Activated CD8-positive, alpha-beta memory T cell treated with anti-CD3 and anti-CD28 coated beads, Interleukin-2, amount 10 ng/mL, durations not matched to agents 7 days and 5 days (primary cell): ENCODE data around the gene THTPA. TPM values are rescaled to one million over a fixed set of nuclear protein-coding genes. Genes with fewer than 3 reads are reported as not detected.

Experiments
- ATAC-seq: fragments of 150-1000 bp; cut with Tn5 transposase; one replicate; pipeline ENCODE4 v1.10.0; 2021; ENCODE audit warnings: moderate library complexity
- CTCF ChIA-PET: fragments of 350-600 bp; sonication (Branson Sonifier 250); formaldehyde crosslinking; loops from one replicate; lab custom pipeline; 2021; ENCODE audit warnings: antibody characterized with exemption; lab: Charles Lee
- DNase-seq: peaks from one replicate; pipeline ENCODE4 v3.0.0-alpha.2; 2020
- H3K27ac Mint-ChIP-seq: one replicate; pipeline ENCODE4 v1.8.0; 2021; ENCODE audit warnings: mild to moderate bottlenecking, mixed read lengths
- H3K27me3 Mint-ChIP-seq: one replicate; pipeline ENCODE4 v1.8.0; 2021; ENCODE audit warnings: mixed read lengths
- H3K36me3 Mint-ChIP-seq: one replicate; pipeline ENCODE4 v1.8.0; 2021; ENCODE audit warnings: mild to moderate bottlenecking, mixed read lengths
- H3K4me1 Mint-ChIP-seq: one replicate; pipeline ENCODE4 v1.8.0; 2021; ENCODE audit warnings: mixed read lengths
- H3K4me3 Mint-ChIP-seq: one replicate; pipeline ENCODE4 v1.8.0; 2021; ENCODE audit warnings: mild to moderate bottlenecking, moderate library complexity, mixed read lengths
- H3K9me3 Mint-ChIP-seq: one replicate; pipeline ENCODE4 v1.8.0; 2022; ENCODE audit warnings: low read depth, mixed read lengths
- total RNA-seq, 2 experiments: library from RNA; stranded (reverse); gene quantifications; one replicate each; pipeline ENCODE4 v1.2.3, GENCODE V29; 2021

The THTPA gene
- total RNA-seq, 2 experiments from 2014 or later: 13.5 to 15.6 TPM

DNA sequence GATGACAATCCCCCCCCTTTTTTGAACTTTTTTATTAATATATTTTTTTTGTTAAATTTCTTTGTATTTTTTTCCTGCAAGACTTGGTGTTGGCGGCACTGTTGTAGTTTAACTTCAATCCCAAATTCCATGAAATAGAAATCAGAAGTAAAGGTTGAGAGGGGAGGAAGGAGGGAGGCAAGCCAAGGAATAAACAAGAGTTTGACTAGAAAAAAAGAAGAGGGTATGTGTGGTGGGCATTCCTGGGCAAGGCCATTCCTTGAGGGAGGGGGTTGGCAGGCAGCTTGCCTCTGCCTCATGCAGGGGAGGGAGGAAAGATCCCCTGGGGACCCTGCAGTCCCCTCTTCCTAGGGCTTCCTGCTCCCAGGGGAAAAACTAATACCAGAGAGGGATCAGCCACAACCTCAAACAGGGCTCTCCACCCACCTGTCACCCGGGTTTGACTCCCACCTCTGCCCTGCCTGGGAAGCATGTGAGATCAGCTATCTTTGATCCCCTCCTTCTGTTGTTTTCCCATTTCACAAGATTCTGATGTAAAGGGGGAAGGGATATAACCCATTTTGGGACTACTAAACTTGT lies 12.0 kb downstream of the THTPA start:
- CTCF ChIA-PET: interaction anchor here (0.6 to 1.3 kb wide), 7 partner anchors 9 to 269 kb away, joined by 3 to 4 read pairs (median 3); partner anchors contain the start of gene THTPA
- H3K27me3 Mint-ChIP-seq: no peaks in the 10 kb centered on the region
- peaks cover 21% of the 10 kb centered on the region for H3K36me3 Mint-ChIP-seq
- no peaks in the 10 kb centered on the region for H3K9me3 Mint-ChIP-seq
- H3K27ac Mint-ChIP-seq: peak overlapping the region; percentile 96
- no peak for ATAC-seq
- H3K4me1 Mint-ChIP-seq: peaks cover 42% of the 10 kb centered on the region
- DNase-seq: no peak
- H3K4me3 Mint-ChIP-seq: peak overlapping the region; percentile 95

DNA sequence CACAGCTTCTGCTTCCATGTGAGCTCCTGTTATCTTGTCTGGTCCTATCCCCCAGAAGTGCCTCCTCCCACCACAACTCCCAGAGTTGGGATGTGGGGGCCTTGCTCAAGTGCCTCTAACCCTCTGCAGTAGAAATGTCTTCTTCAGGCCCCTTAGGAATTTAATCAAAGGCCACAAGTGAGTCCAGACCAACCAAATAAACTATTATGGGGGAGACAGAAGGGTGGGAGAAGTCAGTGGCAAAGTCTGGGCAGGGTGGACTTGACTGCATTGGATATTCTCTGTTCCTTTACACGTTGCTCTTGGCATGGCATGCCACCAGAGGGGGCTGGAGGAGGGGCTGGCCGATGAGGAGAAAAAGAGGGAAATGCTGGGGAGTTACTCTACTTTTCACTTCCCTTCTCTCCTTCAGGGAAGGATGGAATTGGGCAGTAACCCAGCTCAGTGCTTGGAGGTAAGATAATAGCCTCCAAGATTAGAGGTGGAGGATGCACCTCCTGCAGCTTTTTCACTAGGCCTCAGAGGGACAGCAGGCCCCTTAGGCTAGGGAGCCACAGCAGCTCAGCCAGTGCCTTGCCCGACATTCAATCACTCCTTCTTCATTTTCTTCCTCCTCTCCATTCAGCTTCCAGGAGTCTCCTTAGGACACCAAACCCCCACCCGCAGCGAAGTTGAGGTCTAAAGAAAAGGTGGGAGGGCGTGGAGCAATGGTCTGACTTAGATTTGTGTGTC lies 12.7 kb downstream of the THTPA start:
- Mint-ChIP-seq H3K9me3 (no peaks in the 10 kb centered on the region), H3K27ac (peak overlapping the region; percentile 96), H3K36me3 (peaks cover 19% of the 10 kb centered on the region), H3K27me3 (no peaks in the 10 kb centered on the region), H3K4me1 (peaks cover 41% of the 10 kb centered on the region), H3K4me3 (peak overlapping the region; percentile 95)
- no peak for DNase-seq
- CTCF ChIA-PET: interaction anchor here (0.8 to 1.3 kb wide), 8 partner anchors 9 to 248 kb away, joined by 3 to 4 read pairs (median 3); partner anchors contain the start of gene THTPA
- ATAC-seq: no peak

DNA sequence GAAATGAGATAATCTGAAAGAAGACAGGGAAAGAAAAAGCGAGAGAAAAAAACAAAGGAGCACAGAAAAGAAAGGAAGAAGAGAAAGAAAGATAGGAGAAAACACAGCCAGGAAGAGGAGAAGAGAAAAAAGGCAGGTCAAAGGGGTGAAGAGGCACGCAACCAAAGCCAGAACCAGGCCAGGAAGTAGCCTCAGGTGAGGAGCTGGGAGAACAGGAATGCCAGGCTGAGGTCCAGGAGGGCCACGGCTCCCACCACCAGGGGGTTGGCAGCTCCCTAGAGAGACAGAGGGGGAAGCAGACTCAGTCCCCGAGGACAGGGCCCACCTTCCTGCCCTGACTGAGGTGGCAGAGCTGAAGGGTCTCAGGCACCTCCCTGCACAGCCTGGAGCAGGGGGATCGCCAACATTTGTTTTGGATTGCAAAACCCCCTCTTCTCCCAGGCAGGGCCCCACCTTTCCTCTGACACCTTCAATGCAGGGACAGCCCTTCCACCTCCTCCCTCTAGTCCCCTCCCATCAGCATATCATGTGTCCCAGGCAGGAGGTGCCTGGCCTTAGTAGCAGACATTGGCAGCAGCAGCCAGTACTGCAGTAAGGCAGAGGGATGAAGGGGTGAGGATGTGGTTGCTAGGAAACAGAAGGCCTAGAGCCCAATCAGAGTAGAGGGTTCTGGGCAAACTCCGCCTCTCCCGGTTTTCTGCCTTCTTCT lies 13.5 kb downstream of the THTPA start:
- Mint-ChIP-seq H3K4me1 (peaks cover 41% of the 10 kb centered on the region), H3K27ac (no peak overlapping the region), H3K4me3 (no peak overlapping the region)

GRCh38 chr14:23570806-23571483 lies 14.9 kb downstream of the THTPA start:
- H3K4me1 Mint-ChIP-seq: peaks cover 41% of the 10 kb centered on the region
- peaks cover 5% of the 10 kb centered on the region for H3K36me3 Mint-ChIP-seq
- peaks cover 10% of the 10 kb centered on the region for H3K27me3 Mint-ChIP-seq
- H3K27ac Mint-ChIP-seq: no peak overlapping the region
- ATAC-seq (no peak), DNase-seq (no peak)
- no peaks in the 10 kb centered on the region for H3K9me3 Mint-ChIP-seq
- H3K4me3 Mint-ChIP-seq: no peak overlapping the region
- CTCF ChIA-PET: interaction anchor here (1.5 to 2.2 kb wide), 4 partner anchors 8 to 61 kb away, joined by 3 to 7 read pairs (median 6); no protein-coding TSS in a partner anchor

More for the DNA sequence above, 13.5 kb downstream of the THTPA start:
- DNase-seq: no peak
- no peak for ATAC-seq
- CTCF ChIA-PET: interaction anchor here (0.8 to 1.5 kb wide), 5 partner anchors 9 to 92 kb away, joined by 3 to 7 read pairs (median 3); no protein-coding TSS in a partner anchor
- Mint-ChIP-seq H3K9me3 (no peaks in the 10 kb centered on the region), H3K36me3 (peaks cover 16% of the 10 kb centered on the region), H3K27me3 (peaks cover under 1% of the 10 kb centered on the region)

- Mint-ChIP-seq H3K27me3 (peaks cover 17% of the 10 kb centered on the region), H3K36me3 (no peaks in the 10 kb centered on the region), H3K4me3 (no peak overlapping the region), H3K27ac (no peak overlapping the region), H3K9me3 (no peaks in the 10 kb centered on the region), H3K4me1 (peaks cover 39% of the 10 kb centered on the region)
- ATAC-seq (no peak), DNase-seq (no peak)
- CTCF ChIA-PET: interaction anchor here (1.0 to 2.2 kb wide), 4 partner anchors 9 to 95 kb away, joined by 3 to 7 read pairs (median 5); no protein-coding TSS in a partner anchor
Observed at GRCh38 chr14:23571701-23572523, 15.8 kb downstream of the THTPA start.

GRCh38 chr14:23572524-23572828 lies 16.4 kb downstream of the THTPA start:
- Mint-ChIP-seq H3K36me3 (no peaks in the 10 kb centered on the region), H3K27ac (no peak overlapping the region)

GRCh38 chr14:23572836-23573235 lies 16.8 kb downstream of the THTPA start:
- H3K9me3 Mint-ChIP-seq: no peaks in the 10 kb centered on the region
- ATAC-seq (no peak), DNase-seq (no peak)
- H3K27me3 Mint-ChIP-seq: peaks cover 24% of the 10 kb centered on the region
- no peak overlapping the region for H3K27ac Mint-ChIP-seq
- no peaks in the 10 kb centered on the region for H3K36me3 Mint-ChIP-seq
- CTCF ChIA-PET: interaction anchor here (2.2 kb wide), 1 partner anchor 10 kb away, joined by 7 read pairs; no protein-coding TSS in a partner anchor
- no peak overlapping the region for H3K4me3 Mint-ChIP-seq
- peaks cover 36% of the 10 kb centered on the region for H3K4me1 Mint-ChIP-seq

More at GRCh38 chr14:23572524-23572828, 16.4 kb downstream of the THTPA start:
- ATAC-seq (no peak), DNase-seq (no peak)
- Mint-ChIP-seq H3K4me3 (no peak overlapping the region), H3K27me3 (peaks cover 20% of the 10 kb centered on the region), H3K9me3 (no peaks in the 10 kb centered on the region), H3K4me1 (peaks cover 40% of the 10 kb centered on the region)
- CTCF ChIA-PET: interaction anchor here (1.0 to 2.2 kb wide), 4 partner anchors 9 to 96 kb away, joined by 3 to 7 read pairs (median 5); no protein-coding TSS in a partner anchor

DNA sequence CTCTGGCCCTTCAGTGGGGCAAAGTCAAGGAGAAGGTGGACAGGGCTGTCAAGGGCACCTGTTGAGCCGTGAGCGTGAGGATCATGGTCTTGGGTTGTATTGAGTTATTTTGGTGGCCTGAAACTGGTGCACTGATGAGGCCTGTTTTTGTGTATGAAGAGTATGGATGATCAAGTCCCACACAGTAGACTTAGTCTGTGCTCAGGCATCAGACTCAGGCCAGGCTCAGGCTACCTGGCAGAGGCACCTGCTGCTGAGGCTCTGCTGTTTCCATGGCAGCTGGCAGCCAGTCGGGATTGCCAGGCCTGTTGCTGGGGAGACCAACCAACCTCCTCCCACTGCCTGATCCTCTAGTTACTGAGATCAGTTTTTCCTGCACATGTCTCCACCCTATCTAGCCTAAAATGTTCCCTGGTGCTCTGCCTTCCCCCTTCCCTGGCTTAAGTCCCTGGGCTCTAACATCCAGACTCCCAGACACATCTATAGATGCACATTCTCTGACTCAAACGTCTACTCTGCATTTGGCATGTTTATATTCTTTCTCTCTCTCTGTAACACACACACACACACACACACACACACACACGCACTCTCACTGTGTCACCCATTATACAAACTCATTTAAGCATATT lies 17.4 kb downstream of the THTPA start:
- no peak overlapping the region for H3K27ac Mint-ChIP-seq
- CTCF ChIA-PET: interaction anchor here (0.5 to 2.2 kb wide), 2 partner anchors 10 to 15 kb away, joined by 3 to 7 read pairs; no protein-coding TSS in a partner anchor

GRCh38 chr14:23577004-23577681 lies 21.1 kb downstream of the THTPA start:
- Mint-ChIP-seq H3K9me3 (no peaks in the 10 kb centered on the region), H3K4me3 (no peak overlapping the region), H3K27me3 (peaks cover 48% of the 10 kb centered on the region), H3K36me3 (no peaks in the 10 kb centered on the region), H3K27ac (no peak overlapping the region), H3K4me1 (peaks cover 20% of the 10 kb centered on the region)
- ATAC-seq (peak; percentile 18), DNase-seq (no peak)
- CTCF ChIA-PET: no interaction called here

More for the DNA sequence above, 17.4 kb downstream of the THTPA start:
- Mint-ChIP-seq H3K4me1 (peaks cover 30% of the 10 kb centered on the region), H3K27me3 (peaks cover 30% of the 10 kb centered on the region), H3K9me3 (no peaks in the 10 kb centered on the region), H3K36me3 (no peaks in the 10 kb centered on the region), H3K4me3 (no peak overlapping the region)
- DNase-seq (no peak), ATAC-seq (no peak)

- DNase-seq (peak; percentile 26), ATAC-seq (no peak)
- CTCF ChIA-PET: no interaction called here
- Mint-ChIP-seq H3K4me3 (no peak overlapping the region), H3K36me3 (no peaks in the 10 kb centered on the region), H3K27me3 (peaks cover 54% of the 10 kb centered on the region), H3K9me3 (no peaks in the 10 kb centered on the region), H3K4me1 (peaks cover 14% of the 10 kb centered on the region), H3K27ac (no peak overlapping the region)
Observed at GRCh38 chr14:23577710-23578392, 21.8 kb downstream of the THTPA start.
